DMS153 treated with DMSO at 0.1 percent for 48 hours (cell line): Measurements from ENCODE around the gene TMEM131.
"Not testable (repeated sequence)": the region's sequence is repeated elsewhere in the genome, so short reads cannot be mapped to it uniquely, and the experiment has no call there.

Experiments used
- DNase-seq: peaks from one replicate; lab custom pipeline; 2025; ENCODE audit not compliant: unreplicated experiment; lab: John Stamatoyannopoulos, UW

TMEM131 gene

GRCh38 chr2:97958184-97958583 lies 37.6 kb downstream of the TMEM131 start:
- no peak for DNase-seq

- DNase-seq: no peak
Observed at GRCh38 chr2:97957432-97958183, 38.1 kb downstream of the TMEM131 start.

- DNase-seq: not testable (repeated sequence)
Observed at GRCh38 chr2:97956753-97957152, 39.0 kb downstream of the TMEM131 start.

GRCh38 chr2:97953853-97954252 lies 41.9 kb downstream of the TMEM131 start:
- no peak for DNase-seq

GRCh38 chr2:97952357-97952756 lies 43.4 kb downstream of the TMEM131 start:
- DNase-seq: no peak

GRCh38 chr2:97951155-97951680 lies 44.5 kb downstream of the TMEM131 start:
- no peak for DNase-seq

GRCh38 chr2:97950329-97951154 lies 45.2 kb downstream of the TMEM131 start:
- DNase-seq: no peak

GRCh38 chr2:97948926-97949325 lies 46.8 kb downstream of the TMEM131 start:
- DNase-seq: no peak

- DNase-seq: no peak
Observed at GRCh38 chr2:97945791-97946190, 50.0 kb downstream of the TMEM131 start.

- DNase-seq: no peak
Observed at GRCh38 chr2:97936881-97937280, 58.9 kb downstream of the TMEM131 start.

- peak; percentile 55 for DNase-seq
Observed at GRCh38 chr2:97936199-97936598, 59.5 kb downstream of the TMEM131 start.

GRCh38 chr2:97935719-97936161 lies 60.0 kb downstream of the TMEM131 start:
- no peak for DNase-seq

GRCh38 chr2:97932975-97933662 lies 62.6 kb downstream of the TMEM131 start:
- no peak for DNase-seq

GRCh38 chr2:97931858-97932225 lies 63.9 kb downstream of the TMEM131 start:
- DNase-seq: no peak

GRCh38 chr2:97931118-97931857 lies 64.5 kb downstream of the TMEM131 start:
- no peak for DNase-seq

GRCh38 chr2:97928591-97928990 lies 67.2 kb downstream of the TMEM131 start:
- no peak for DNase-seq

GRCh38 chr2:97926946-97927345 lies 68.8 kb downstream of the TMEM131 start:
- DNase-seq: no peak

- no peak for DNase-seq
Observed at GRCh38 chr2:97924194-97924593, 71.6 kb downstream of the TMEM131 start.

- DNase-seq: no peak
Observed at GRCh38 chr2:97919858-97920257, 75.9 kb downstream of the TMEM131 start.

- DNase-seq: no peak
Observed at GRCh38 chr2:97918818-97919217, 76.9 kb downstream of the TMEM131 start.

- not testable (repeated sequence) for DNase-seq
Observed at GRCh38 chr2:97917668-97918067, 78.1 kb downstream of the TMEM131 start.
